Epithelial cell of proximal tubule (primary cell): Measurements from ENCODE around the gene PAAF1. TPM values are rescaled to one million over a fixed set of nuclear protein-coding genes. Genes with fewer than 3 reads are reported as not detected.

Source experiments
- DNase-seq: peaks from one replicate; pipeline ENCODE4 v3.0.0-alpha.2; 2011; ENCODE audit warnings: low read depth
- H3K4me3 ChIP-seq: 2 replicates; pipeline ENCODE4 v1.5.1; 2011; ENCODE audit warnings: low read depth, mild to moderate bottlenecking, low read length
- CTCF ChIP-seq: conservative IDR thresholded peaks from 2 replicates; pipeline ENCODE4 v1.5.1; 2012; ENCODE audit warnings: low read depth, mild to moderate bottlenecking, low read length
- total RNA-seq: library from RNA; depleted of rRNA; stranded (reverse); fragments of >200 nt; gene quantifications from 2 replicates; pipeline ENCODE4 v1.2.3, GENCODE V29; 2015

The PAAF1 gene, protein sequence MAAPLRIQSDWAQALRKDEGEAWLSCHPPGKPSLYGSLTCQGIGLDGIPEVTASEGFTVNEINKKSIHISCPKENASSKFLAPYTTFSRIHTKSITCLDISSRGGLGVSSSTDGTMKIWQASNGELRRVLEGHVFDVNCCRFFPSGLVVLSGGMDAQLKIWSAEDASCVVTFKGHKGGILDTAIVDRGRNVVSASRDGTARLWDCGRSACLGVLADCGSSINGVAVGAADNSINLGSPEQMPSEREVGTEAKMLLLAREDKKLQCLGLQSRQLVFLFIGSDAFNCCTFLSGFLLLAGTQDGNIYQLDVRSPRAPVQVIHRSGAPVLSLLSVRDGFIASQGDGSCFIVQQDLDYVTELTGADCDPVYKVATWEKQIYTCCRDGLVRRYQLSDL
- total RNA-seq: 6.0 and 6.5 TPM in 2 replicates

- H3K4me3 ChIP-seq: peak within 1 kb of the TSS; percentile 94
- TF ChIP-seq CTCF: no peak
- DNase-seq: peak; percentile 70
These were observed at the start of gene PAAF1, which contains the start of gene COA4 for GRCh38 chr11:73876424-73877310. Gene PAAF1, plus strand, starts transcription at chr11:73876999. Its CDS starts 23 bp downstream, at chr11:73877022. Gene COA4, minus strand, starts transcription at chr11:73876846. Its CDS starts 3,468 bp downstream, at chr11:73873378.

- H3K4me3 ChIP-seq: no peak overlapping the region
- no peak for DNase-seq
- no peak for TF ChIP-seq CTCF
These were observed 46.5 kb upstream of the PAAF1 start for GRCh38 chr11:73830261-73830660.

DNA sequence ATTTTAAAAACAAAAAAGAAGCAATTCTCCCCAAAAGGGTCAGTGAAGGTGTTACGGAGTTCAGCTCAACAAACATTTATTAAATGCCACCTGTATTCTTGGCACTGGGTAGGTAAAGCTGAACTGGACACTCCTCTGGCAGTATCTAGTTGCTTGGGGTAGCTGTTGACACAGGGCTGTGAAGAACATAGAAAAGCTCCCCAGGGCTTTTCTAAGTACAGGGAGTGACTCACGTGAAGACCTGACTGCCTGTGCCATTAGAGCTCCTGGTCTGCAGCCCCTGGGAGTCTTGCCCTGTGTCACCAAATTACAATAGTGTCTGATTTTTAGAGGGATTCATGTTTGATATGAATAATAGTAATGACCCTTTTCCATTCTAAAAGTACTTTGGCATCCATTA is 43.7 kb upstream of the PAAF1 start:
- no peak for DNase-seq
- H3K4me3 ChIP-seq: no peak overlapping the region
- no peak for TF ChIP-seq CTCF

DNA sequence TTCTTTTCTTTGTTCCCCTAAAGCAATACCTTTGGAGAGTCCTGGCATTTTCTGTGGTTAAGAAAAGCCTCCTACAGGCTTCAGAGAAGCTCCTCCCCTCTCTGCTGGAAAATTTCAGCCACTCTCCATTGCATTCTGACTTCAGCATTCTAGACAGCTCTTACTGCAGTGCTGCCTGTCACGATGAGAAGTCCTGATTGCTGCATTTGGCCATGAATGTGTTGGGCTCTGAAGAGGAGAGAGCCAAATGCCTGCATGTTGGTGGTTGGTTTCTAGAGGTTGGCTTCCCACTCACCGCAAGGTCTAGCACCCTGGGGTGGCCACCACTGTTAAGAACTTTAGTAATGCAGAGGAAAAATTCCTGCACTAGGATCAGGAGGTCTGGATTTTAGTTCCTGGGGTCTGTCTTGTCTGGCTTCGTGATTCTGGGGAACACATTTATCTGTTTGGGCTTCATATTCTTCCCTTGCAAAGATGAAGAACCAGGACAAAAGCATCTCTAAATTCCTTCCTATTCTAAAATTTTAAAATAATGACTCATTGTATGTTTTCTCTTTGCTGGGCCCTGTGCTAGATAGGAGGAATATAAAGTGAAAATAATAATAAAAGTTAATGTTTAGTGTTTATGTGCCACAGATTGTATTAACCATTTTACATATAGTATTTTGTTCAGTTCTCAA is 38.2 kb upstream of the PAAF1 start:
- H3K4me3 ChIP-seq: no peak overlapping the region
- TF ChIP-seq CTCF: no peak
- peak; percentile 10 for DNase-seq

- TF ChIP-seq CTCF: no peak
These were observed 37.7 kb upstream of the PAAF1 start for GRCh38 chr11:73839123-73839457.

GRCh38 chr11:73851046-73851764 is 25.6 kb upstream of the PAAF1 start:
- DNase-seq: no peak
- no peak overlapping the region for H3K4me3 ChIP-seq
- TF ChIP-seq CTCF: no peak

More at GRCh38 chr11:73839123-73839457, 37.7 kb upstream of the PAAF1 start:
- no peak for DNase-seq
- H3K4me3 ChIP-seq: no peak overlapping the region
